GM12864 (cell line): ENCODE measurements around the gene DRD4.
A peak's percentile ranks its signal among the peaks of the same experiment; 100 is the strongest.

Experiments
- DNase-seq: peaks from one replicate; pipeline ENCODE4 v3.0.0-alpha.2; 2011; ENCODE audit warnings: low read depth
- H3K4me3 ChIP-seq: 2 replicates; pipeline ENCODE4 v1.5.1; 2011; ENCODE audit warnings: mild to moderate bottlenecking, low read depth, low read length, control low read depth
- TF ChIP-seq, protein P1 (sequence below): IDR thresholded peaks from 2 replicates; pipeline ENCODE4 v1.5.1; 2011; ENCODE audit warnings: low read depth, mild to moderate bottlenecking, moderate library complexity, low read length, control low read depth, inconsistent platforms; ENCODE audit errors: missing control alignments

Gene DRD4

DNA sequence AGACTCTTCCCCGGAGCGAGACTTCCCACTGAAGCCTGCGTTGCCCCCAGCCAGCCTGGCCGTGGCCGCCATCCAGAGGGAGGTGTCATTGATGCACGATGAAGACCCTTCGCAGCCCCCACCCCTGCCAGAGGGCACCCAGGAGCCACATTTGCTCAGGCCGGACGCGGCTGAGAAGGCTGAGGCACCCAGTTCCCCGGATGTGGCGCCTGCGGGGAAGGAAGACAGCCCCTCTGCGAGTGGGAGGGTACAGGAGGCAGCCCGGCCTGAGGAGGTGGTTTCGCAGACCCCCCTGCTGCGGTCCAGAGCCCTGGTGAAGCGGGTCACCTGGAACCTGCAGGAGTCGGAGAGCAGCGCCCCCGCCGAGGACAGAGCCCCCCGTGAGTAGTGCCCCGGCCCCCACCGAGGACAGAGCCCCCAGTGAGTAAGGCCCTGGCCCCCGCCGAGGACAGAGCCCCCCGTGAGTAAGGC lies 27.7 kb upstream of the DRD4 start:
- TF ChIP-seq, protein P1, sequence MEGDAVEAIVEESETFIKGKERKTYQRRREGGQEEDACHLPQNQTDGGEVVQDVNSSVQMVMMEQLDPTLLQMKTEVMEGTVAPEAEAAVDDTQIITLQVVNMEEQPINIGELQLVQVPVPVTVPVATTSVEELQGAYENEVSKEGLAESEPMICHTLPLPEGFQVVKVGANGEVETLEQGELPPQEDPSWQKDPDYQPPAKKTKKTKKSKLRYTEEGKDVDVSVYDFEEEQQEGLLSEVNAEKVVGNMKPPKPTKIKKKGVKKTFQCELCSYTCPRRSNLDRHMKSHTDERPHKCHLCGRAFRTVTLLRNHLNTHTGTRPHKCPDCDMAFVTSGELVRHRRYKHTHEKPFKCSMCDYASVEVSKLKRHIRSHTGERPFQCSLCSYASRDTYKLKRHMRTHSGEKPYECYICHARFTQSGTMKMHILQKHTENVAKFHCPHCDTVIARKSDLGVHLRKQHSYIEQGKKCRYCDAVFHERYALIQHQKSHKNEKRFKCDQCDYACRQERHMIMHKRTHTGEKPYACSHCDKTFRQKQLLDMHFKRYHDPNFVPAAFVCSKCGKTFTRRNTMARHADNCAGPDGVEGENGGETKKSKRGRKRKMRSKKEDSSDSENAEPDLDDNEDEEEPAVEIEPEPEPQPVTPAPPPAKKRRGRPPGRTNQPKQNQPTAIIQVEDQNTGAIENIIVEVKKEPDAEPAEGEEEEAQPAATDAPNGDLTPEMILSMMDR = no peak
- no peak overlapping the region for H3K4me3 ChIP-seq
- DNase-seq = no peak

DNA sequence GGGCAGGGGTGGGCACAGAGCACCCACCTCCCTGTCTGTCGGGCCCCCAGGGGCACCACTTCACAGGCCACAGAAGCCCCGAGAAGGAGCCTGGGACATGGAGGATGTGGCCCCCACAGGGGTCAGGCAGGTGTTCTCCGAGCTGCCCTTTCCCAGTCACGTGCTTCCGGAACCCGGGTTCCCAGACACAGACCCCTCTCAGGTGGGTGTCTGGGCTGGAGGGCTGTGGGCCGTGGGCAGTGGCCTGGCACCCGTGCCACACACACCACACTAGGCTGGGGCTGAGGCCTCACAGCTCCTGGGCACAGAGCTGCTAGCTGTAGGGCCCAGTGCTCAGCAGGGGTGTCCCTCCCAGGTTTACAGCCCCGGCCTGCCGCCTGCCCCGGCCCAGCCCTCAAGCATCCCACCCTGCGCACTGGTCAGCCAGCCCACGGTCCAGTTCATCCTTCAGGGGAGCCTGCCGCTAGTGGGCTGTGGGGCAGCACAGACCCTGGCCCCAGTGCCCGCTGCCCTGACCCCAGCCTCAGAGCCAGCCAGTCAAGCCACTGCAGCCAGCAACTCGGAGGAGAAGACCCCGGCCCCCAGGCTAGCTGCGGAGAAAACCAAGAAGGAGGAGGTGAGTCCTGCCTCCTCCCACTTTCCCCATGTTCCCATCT lies 26.8 kb upstream of the DRD4 start:
- no peak for DNase-seq
- TF ChIP-seq, protein P1 = no peak
- no peak overlapping the region for H3K4me3 ChIP-seq

DNA sequence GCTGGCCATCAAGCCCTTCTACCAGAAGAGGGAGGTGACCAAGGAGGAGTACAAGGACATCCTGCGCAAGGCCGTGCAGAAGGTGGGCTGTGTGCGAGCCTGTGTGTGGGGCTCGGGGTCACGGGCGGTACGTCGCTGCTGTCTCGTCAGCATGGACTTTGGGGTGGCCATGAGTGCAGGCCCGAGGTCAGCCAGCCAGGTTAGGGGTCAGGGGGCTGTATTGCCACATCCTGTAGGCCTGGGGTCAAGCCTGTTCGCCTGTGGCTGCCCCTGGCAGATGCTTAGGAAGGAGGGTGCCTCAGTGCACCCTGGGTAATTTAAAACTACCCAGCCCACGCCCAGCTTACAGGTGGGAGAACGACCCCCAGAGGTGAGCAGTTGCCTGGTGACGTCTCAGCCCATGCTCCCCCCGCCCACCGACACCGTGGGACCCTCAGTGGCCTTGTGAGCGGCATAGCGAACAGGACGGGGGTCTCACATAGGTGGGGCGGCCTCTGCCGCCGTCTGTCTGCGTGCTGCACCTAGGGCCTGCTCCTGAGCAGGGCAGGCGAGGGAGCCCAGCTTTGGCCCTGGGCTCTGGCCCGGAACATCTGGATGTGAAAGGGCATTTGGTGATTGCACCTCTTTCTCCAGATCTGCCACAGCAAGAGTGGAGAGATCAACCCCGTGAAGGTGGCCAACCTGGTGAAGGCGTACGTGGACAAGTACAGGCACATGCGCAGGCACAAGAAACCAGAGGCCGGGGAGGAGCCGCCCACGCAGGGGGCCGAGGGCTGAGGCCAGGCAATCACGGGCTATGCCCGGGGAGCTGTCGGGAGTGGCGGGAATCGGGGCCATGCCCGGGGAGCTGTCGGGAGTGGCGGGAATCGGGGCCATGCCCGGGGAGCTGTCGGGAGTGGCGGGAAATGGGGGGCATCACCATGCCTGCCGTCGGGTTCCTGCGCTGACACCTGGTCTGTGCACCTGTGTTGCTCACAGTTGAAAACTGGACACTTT lies 25.8 kb upstream of the DRD4 start:
- TF ChIP-seq, protein P1 = no peak
- DNase-seq = no peak
- no peak overlapping the region for H3K4me3 ChIP-seq

DNA sequence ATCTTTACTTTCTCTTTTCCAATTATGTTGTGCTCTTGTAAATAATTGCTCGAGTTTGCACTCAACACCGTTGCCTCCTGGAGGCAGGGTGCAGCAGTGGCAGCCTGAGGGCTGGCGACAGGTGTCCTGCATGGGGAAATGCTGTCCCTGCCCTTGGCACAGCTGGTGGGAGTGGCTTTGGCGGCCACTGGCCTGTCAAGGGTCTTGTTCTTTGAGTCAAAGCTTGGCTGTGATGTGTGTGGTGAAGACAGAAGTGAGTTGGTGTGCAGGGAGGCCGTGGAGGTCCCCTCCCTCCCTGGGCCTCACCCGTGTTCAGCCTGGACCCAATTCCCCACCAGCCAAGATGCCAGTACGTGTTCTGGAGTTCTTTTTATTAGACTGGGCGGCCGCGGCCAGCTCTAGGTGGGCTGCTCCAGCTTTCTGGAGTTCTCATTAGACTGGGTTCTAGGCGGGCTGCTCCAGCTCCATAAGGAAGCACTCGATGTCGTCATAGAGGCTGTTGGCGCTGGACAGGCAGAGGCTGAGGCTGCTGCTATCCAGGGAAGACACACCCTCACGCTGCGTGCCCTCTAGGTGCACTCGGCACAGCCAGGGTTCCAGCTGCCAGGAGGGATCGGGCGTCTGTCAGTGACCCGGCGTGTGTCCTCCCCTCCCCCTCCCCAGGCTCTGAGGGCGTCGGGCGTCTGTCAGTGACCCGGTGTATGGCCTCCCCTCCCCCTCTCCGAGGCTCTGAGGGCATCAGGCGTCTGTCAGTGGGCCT lies 24.7 kb upstream of the DRD4 start:
- no peak overlapping the region for H3K4me3 ChIP-seq
- TF ChIP-seq, protein P1 = peak; percentile 30
- no peak for DNase-seq

DNA sequence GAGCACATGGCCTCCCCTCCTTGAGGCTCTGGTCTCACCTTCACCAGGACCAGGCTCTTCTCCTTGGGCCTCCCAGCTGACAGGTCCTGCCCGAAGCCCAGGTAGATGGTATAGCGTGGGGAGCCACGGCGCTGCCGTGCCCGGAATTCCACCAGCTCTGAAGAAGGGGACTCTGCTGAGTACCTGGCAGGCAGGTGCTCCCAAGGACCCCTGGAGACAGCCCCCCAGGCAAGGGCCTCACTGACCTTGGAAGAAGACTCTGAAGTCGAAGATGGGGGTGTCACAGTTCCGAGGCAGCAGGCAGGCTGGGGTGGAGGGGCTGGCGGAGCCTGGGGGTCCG lies 24.1 kb upstream of the DRD4 start:
- TF ChIP-seq, protein P1 = no peak
- DNase-seq = no peak
- no peak overlapping the region for H3K4me3 ChIP-seq

DNA sequence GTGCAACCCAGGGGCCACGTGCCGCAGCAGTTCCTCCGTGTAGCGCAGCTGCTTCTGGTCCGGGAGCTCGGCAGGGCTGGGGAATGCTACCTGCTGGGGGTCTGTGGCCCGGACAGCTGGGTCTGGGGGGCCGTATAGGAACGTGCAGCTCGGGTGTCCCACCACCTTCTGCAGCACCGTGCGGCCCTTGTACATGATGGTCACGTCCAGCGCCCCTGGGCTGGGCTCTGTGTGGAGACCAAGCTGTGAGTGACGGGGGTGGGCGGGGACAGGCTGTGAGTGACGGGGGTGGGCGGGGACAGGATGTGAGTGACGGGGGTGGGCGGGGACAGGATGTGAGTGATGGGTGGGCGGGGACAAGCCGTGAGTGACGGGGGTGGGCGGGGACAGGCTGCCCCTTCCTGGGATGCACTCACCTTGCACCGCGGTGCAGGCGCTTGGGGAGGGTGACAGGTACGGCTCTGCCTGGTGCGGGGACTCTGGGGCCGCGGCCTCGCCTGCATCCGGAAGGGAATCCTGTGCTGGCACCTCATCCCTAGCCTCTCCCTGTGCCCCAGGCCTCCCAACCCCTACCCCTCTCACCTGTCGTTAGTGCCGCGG lies 23.6 kb upstream of the DRD4 start:
- peak overlapping the region; percentile 96 for H3K4me3 ChIP-seq
- DNase-seq = peak; percentile 34
- TF ChIP-seq, protein P1 = no peak
